H9 (cell line): ENCODE data around the gene FBXL20. TPM values are rescaled to one million over a fixed set of nuclear protein-coding genes. Genes with fewer than 3 reads are reported as not detected.

Experiments used
- DNase-seq: peaks from one replicate; pipeline ENCODE4 v3.0.0-alpha.2; 2017
- H2AFZ ChIP-seq: one replicate; pipeline ENCODE4 v1.6.1; 2013; ENCODE audit warnings: mild to moderate bottlenecking, low read length, control low read depth, moderate library complexity
- H2AK5ac ChIP-seq: 2 replicates; pipeline ENCODE4 v1.6.1; 2013; ENCODE audit warnings: low read length, control low read depth, mixed read lengths; ENCODE audit not compliant: insufficient read length
- H2BK120ac ChIP-seq: one replicate; pipeline ENCODE4 v1.6.1; 2013; ENCODE audit warnings: low read depth, mild to moderate bottlenecking, low read length, control low read depth, inconsistent platforms; ENCODE audit not compliant: poor library complexity, severe bottlenecking
- H2BK12ac ChIP-seq: 2 replicates; pipeline ENCODE4 v1.6.1; 2013; ENCODE audit warnings: low read length, control low read depth, mixed read lengths, low read depth; ENCODE audit not compliant: insufficient read length
- H2BK15ac ChIP-seq: 2 replicates; pipeline ENCODE4 v1.6.1; 2013; ENCODE audit warnings: low read depth, low read length, control low read depth
- H2BK20ac ChIP-seq: one replicate; pipeline ENCODE4 v1.6.1; 2013; ENCODE audit warnings: low read depth, mild to moderate bottlenecking, low read length, control low read depth, inconsistent platforms; ENCODE audit not compliant: poor library complexity, severe bottlenecking
- H2BK5ac ChIP-seq: 2 replicates; pipeline ENCODE4 v1.6.1; 2013; ENCODE audit warnings: low read length, control low read depth, mixed read lengths; ENCODE audit not compliant: insufficient read length
- H3K14ac ChIP-seq: 2 replicates; pipeline ENCODE4 v1.6.1; 2013; ENCODE audit warnings: low read length, control low read depth; ENCODE audit not compliant: insufficient read depth
- H3K18ac ChIP-seq: 2 replicates; pipeline ENCODE4 v1.6.1; 2013; ENCODE audit warnings: low read depth, mild to moderate bottlenecking, mixed read lengths, low read length, control low read depth; ENCODE audit not compliant: insufficient read length
- H3K23ac ChIP-seq: 2 replicates; pipeline ENCODE4 v1.6.1; 2013; ENCODE audit warnings: low read length, control low read depth, mixed read lengths, low read depth; ENCODE audit not compliant: insufficient read length
- H3K23me2 ChIP-seq: 2 replicates; pipeline ENCODE4 v1.6.1; 2013; ENCODE audit warnings: low read depth, mild to moderate bottlenecking, mixed read lengths, low read length, control low read depth; ENCODE audit not compliant: insufficient read length, poor library complexity, severe bottlenecking
- H3K27ac ChIP-seq: 2 replicates; pipeline ENCODE4 v1.5.1; 2013; ENCODE audit warnings: low read length, control low read depth, mixed read lengths, low read depth; ENCODE audit not compliant: insufficient read length
- H3K27me3 ChIP-seq: 2 replicates; pipeline ENCODE4 v1.6.1; 2013; ENCODE audit warnings: low read length, control low read depth, inconsistent platforms; ENCODE audit not compliant: insufficient read depth
- H3K4ac ChIP-seq: 2 replicates; pipeline ENCODE4 v1.6.1; 2013; ENCODE audit warnings: low read depth, mild to moderate bottlenecking, control low read depth, inconsistent platforms, low read length, moderate library complexity
- H3K4me1 ChIP-seq: 2 replicates; pipeline ENCODE4 v1.6.1; 2013; ENCODE audit warnings: low read length, control low read depth, inconsistent platforms; ENCODE audit not compliant: insufficient read depth
- H3K4me2 ChIP-seq: 2 replicates; pipeline ENCODE4 v1.6.1; 2013; ENCODE audit warnings: low read length, control low read depth, mixed read lengths; ENCODE audit not compliant: insufficient read length, insufficient read depth
- H3K56ac ChIP-seq: 2 replicates; pipeline ENCODE4 v1.6.1; 2013; ENCODE audit warnings: low read depth, mild to moderate bottlenecking, mixed read lengths, low read length, control low read depth; ENCODE audit not compliant: insufficient read length
- H3K79me1 ChIP-seq: 2 replicates; pipeline ENCODE4 v1.6.1; 2013; ENCODE audit warnings: low read depth, mild to moderate bottlenecking, moderate library complexity, low read length, control low read depth, inconsistent platforms; ENCODE audit not compliant: insufficient read depth, poor library complexity, severe bottlenecking
- H3K79me2 ChIP-seq: 2 replicates; pipeline ENCODE4 v1.6.1; 2013; ENCODE audit warnings: low read length, control low read depth, inconsistent platforms; ENCODE audit not compliant: insufficient read depth
- H3K9ac ChIP-seq: 2 replicates; pipeline ENCODE4 v1.6.1; 2013; ENCODE audit warnings: low read length, control low read depth, mixed read lengths; ENCODE audit not compliant: insufficient read length; ENCODE audit errors: extremely low read depth
- H3K9me3 ChIP-seq: one replicate; pipeline ENCODE4 v1.6.1; 2013; ENCODE audit warnings: low read depth, low read length, inconsistent platforms; ENCODE audit not compliant: control insufficient read depth
- H3T11ph ChIP-seq: one replicate; pipeline ENCODE4 v1.6.1; 2013; ENCODE audit warnings: mild to moderate bottlenecking, low read length, control low read depth, inconsistent platforms
- H4K20me1 ChIP-seq: one replicate; pipeline ENCODE4 v1.6.1; 2013; ENCODE audit not compliant: control insufficient read depth, insufficient read length, insufficient read depth
- H4K5ac ChIP-seq: 2 replicates; pipeline ENCODE4 v1.6.1; 2013; ENCODE audit warnings: low read depth, mild to moderate bottlenecking, mixed read lengths, low read length, control low read depth; ENCODE audit not compliant: insufficient read length
- H4K8ac ChIP-seq: replicated peaks from 2 replicates; pipeline ENCODE4 v1.6.1; 2013; ENCODE audit warnings: low read length, control low read depth, mixed read lengths, low read depth; ENCODE audit not compliant: insufficient read length
- H4K91ac ChIP-seq: 2 replicates; pipeline ENCODE4 v1.6.1; 2013; ENCODE audit warnings: low read depth, mild to moderate bottlenecking, moderate library complexity, mixed read lengths, low read length, control low read depth; ENCODE audit not compliant: insufficient read length
- H3K27ac Mint-ChIP-seq, 3 experiments: 2 replicates in 2 of 3; 3 replicates in 1 of 3; pipeline ENCODE4 v1.8.0; 2020 to 2021; ENCODE audit warnings: mixed read lengths in 3 of 3, mild to moderate bottlenecking in 1 of 3, moderate library complexity in 1 of 3
- H3K27me3 Mint-ChIP-seq: 2 replicates; pipeline ENCODE4 v1.8.0; 2021; ENCODE audit warnings: low read depth, mild to moderate bottlenecking, moderate library complexity, mixed read lengths
- H3K36me3 Mint-ChIP-seq, 3 experiments: 2 replicates in 2 of 3; 3 replicates in 1 of 3; pipeline ENCODE4 v1.8.0; 2020 to 2021; ENCODE audit warnings: low read depth in 3 of 3, mixed read lengths in 3 of 3; ENCODE audit not compliant: insufficient read depth in 1 of 3
- H3K4me1 Mint-ChIP-seq, 2 experiments: 2 replicates each; pipeline ENCODE4 v1.8.0; 2020; ENCODE audit warnings: mixed read lengths in 2 of 2
- H3K4me3 Mint-ChIP-seq, 2 experiments: 2 replicates in 1 of 2; 3 replicates in 1 of 2; pipeline ENCODE4 v1.8.0; 2020 to 2021; ENCODE audit warnings: mild to moderate bottlenecking in 2 of 2, mixed read lengths in 2 of 2, moderate library complexity in 1 of 2
- H3K9me3 Mint-ChIP-seq, 2 experiments: 2 replicates in 1 of 2; 3 replicates in 1 of 2; pipeline ENCODE4 v1.8.0; 2020; ENCODE audit warnings: mild to moderate bottlenecking in 2 of 2, mixed read lengths in 2 of 2, moderate library complexity in 1 of 2
- WGBS: extraction: QIAGEN DNeasy Blood & Tissue Kit; methylation state at CpG from one replicate; pipeline ENCODE4 v1.1.7; 2013; ENCODE audit warnings: missing lambda C conversion rate, low lambda C conversion rate, mixed read lengths; ENCODE audit not compliant: insufficient read length; ENCODE audit errors: extremely low coverage; 5-methylcytosine and 5-hydroxymethylcytosine counted together
- total RNA-seq: library from RNA; stranded (reverse); gene quantifications from 2 replicates; pipeline ENCODE4 v1.2.1, GENCODE V29; 2021
- TF ChIP-seq, protein P1 (sequence below): fragments of 200-600 bp; sonication (generic); conservative IDR thresholded peaks from 3 replicates; pipeline ENCODE4 v1.8.0; 2021; ENCODE audit warnings: antibody characterized with exemption, mild to moderate bottlenecking

Gene FBXL20
- total RNA-seq, 1 experiment from 2014 or later: 18.4 TPM

DNA sequence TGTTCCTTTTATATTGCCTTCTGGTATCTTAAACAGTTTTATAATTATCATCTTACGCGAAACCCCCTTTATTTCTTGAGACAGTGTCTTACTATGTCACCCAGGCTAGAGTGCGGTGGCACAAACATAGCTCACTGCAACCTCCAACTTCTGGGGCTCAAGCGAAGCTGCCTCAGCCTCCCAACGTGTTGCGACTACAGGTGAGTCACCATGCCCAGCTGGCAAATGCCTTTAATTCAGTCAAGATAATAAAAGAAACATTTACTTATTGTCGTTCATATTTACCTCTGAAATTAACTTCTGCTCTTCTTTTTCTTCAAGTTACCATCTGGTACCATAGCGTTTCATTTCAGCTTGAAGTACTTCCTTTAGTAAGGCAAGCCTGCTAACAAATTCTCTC, 43.9 kb downstream of the FBXL20 start:
- H2BK20ac ChIP-seq: no peak overlapping the region
- H4K8ac ChIP-seq: no peak overlapping the region
- Mint-ChIP-seq H3K27me3 (no peaks in the 10 kb centered on the region), H3K4me1 (peaks cover 6 to 7% of the 10 kb centered on the region in 2 experiments; a peak in 3 of 4 replicates), H3K4me3 (no peak overlapping the region), H3K27ac (no peak overlapping the region; a peak in 1 of 7 replicates), H3K9me3 (no peaks in the 10 kb centered on the region), H3K36me3 (no peaks in the 10 kb centered on the region)
- no peaks in the 10 kb centered on the region for H3K27me3 ChIP-seq
- TF ChIP-seq, protein P1, sequence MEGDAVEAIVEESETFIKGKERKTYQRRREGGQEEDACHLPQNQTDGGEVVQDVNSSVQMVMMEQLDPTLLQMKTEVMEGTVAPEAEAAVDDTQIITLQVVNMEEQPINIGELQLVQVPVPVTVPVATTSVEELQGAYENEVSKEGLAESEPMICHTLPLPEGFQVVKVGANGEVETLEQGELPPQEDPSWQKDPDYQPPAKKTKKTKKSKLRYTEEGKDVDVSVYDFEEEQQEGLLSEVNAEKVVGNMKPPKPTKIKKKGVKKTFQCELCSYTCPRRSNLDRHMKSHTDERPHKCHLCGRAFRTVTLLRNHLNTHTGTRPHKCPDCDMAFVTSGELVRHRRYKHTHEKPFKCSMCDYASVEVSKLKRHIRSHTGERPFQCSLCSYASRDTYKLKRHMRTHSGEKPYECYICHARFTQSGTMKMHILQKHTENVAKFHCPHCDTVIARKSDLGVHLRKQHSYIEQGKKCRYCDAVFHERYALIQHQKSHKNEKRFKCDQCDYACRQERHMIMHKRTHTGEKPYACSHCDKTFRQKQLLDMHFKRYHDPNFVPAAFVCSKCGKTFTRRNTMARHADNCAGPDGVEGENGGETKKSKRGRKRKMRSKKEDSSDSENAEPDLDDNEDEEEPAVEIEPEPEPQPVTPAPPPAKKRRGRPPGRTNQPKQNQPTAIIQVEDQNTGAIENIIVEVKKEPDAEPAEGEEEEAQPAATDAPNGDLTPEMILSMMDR: no peak
- no peak overlapping the region for H2BK5ac ChIP-seq
- H3K9ac ChIP-seq: no peak overlapping the region
- H4K20me1 ChIP-seq: no peaks in the 10 kb centered on the region
- H2AK5ac ChIP-seq: no peak overlapping the region
- no peaks in the 10 kb centered on the region for H3K23me2 ChIP-seq
- H3K56ac ChIP-seq: no peak overlapping the region
- no peaks in the 10 kb centered on the region for H3K4me1 ChIP-seq
- H3K23ac ChIP-seq: no peak overlapping the region
- no peak overlapping the region for H3K4ac ChIP-seq
- WGBS: no CpG with 5 or more reads among the region's 8 CpGs
- DNase-seq: no peak
- H2AFZ ChIP-seq: no peak overlapping the region
- H3K4me2 ChIP-seq: no peak overlapping the region
- H3K79me1 ChIP-seq: no peaks in the 10 kb centered on the region
- no peak overlapping the region for H4K5ac ChIP-seq
- H3K18ac ChIP-seq: no peak overlapping the region
- H3K79me2 ChIP-seq: no peaks in the 10 kb centered on the region
- no peaks in the 10 kb centered on the region for H3K9me3 ChIP-seq
- H2BK12ac ChIP-seq: no peak overlapping the region
- no peak overlapping the region for H3K14ac ChIP-seq
- no peak overlapping the region for H2BK15ac ChIP-seq
- no peak overlapping the region for H3K27ac ChIP-seq
- no peak overlapping the region for H4K91ac ChIP-seq
- H3T11ph ChIP-seq: no peak overlapping the region
- H2BK120ac ChIP-seq: no peak overlapping the region
